ENCODE results near the gene SNAPC3.

Gene SNAPC3

DNA sequence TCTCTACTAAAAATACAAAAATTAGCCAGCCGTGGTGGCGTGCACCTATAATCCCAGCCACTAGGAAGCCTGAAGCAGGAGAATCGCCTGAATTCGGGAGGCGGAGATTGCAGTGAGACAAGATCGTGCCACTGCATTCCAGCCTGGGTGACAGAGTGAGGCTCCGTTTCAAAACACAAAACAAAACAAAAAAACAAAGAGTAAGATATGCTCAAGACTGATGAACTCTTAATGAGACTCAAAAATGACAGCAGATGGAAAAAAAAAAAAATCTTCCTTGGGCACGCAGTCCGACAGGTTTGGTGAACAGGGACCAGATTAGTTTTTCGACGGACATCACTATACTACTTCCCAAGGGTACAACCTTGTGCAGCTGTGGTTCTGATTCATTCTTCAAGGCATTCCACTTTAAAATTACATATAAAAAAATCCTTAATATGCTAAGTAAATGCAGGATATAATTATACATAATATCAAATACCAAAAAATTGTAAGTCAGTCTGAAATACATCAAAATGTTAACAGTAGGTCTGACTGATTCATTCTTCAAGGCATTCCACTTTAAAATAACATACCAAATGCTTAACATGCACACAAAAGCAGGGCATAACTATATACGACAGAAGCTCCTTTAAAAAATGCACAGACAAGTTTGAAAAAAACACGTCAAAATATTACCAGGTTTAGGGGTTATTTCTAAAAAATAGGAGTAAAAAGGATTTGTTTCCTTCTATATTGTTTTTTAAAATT, 75.7 kb downstream of the SNAPC3 start:
- FAIRE-seq = no peak

GRCh38 chr9:15499139-15499538, 76.5 kb downstream of the SNAPC3 start:
- FAIRE-seq = no peak

DNA sequence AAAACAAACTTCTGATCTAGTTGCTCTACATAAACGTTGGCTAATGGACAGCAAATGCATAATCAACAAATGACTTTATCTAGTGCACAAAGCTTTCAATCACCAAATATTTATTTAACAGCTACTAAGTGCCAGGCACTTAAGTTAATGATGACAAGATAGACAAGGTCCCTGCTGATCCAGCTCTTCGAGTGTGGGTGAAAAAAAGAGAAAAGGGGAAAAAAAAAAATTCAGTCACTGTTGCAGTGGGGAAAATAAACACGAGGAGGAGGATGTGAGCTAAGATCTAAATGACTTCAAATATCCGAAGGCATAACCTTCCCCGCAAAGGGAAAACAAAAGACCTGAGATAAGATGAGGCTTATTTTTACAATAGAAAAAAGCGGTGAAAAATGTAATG, 78.5 kb downstream of the SNAPC3 start:
- no peak for FAIRE-seq

DNA sequence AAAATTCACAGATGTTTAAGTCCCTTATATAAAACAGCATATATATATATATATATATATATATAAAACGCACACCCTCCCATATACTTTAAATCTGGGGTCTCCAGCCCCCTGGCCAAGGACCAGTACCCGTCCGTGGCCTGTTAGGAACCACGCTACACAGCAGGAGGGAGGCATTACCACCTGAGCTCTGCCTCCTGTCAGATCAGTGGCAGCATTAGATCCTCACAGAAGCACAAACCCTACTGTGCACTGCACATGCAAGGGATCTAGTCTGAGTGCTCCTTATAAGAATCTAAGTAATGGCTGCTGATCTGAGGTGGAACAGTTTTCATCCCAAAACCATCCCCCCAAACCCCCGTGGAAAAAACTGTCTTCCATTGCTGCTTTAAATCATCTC, 79.1 kb downstream of the SNAPC3 start:
- no peak for FAIRE-seq

DNA sequence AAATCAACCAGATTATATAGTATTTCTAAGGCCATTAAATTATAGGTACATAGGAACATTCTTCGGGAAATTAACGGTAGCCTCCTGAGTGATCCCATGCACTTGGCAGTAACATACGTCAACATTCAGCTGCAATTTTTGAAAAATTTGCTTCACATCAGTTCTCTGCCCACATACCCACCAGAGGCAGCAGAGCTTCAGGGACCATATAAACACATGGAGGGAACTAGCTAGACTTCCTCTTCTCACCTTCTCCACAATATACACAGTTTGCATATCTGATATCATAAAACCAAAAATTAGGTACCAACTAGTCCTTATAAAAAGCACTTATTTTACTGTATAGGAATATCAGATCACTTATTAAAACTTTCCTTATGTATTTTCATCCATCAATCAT, 83.2 kb downstream of the SNAPC3 start:
- FAIRE-seq = no peak

GRCh38 chr9:15509931-15510788, 87.5 kb downstream of the SNAPC3 start:
- no peak for FAIRE-seq

- FAIRE-seq = peak; percentile 78
Observed at GRCh38 chr9:15510789-15511575, 88.3 kb downstream of the SNAPC3 start, which contains the start of gene PSIP1. Gene PSIP1 (minus strand): TSS chr9:15510970. CDS start chr9:15510188, 782 bp downstream.
